Trophoblast cell (in vitro differentiated cells and primary cell): ENCODE measurements around the gene PLCB2.

Experiments
- DNase-seq, 2 donors: peaks; one replicate each; pipeline ENCODE4 v3.0.0-alpha.2; 2016
- H2AFZ ChIP-seq: 2 replicates; pipeline ENCODE4 v1.6.1; 2013; ENCODE audit warnings: low read length, moderate library complexity, mild to moderate bottlenecking; ENCODE audit not compliant: insufficient read depth, poor library complexity
- H2AK5ac ChIP-seq: 2 replicates; pipeline ENCODE4 v1.6.1; 2013; ENCODE audit warnings: mild to moderate bottlenecking, low read length
- H2BK120ac ChIP-seq: 2 replicates; pipeline ENCODE4 v1.6.1; 2013; ENCODE audit warnings: low read length, mild to moderate bottlenecking, moderate library complexity; ENCODE audit not compliant: insufficient read depth, poor library complexity
- H2BK12ac ChIP-seq: 2 replicates; pipeline ENCODE4 v1.6.1; 2013; ENCODE audit warnings: mild to moderate bottlenecking, low read length, moderate library complexity
- H2BK5ac ChIP-seq: 2 replicates; pipeline ENCODE4 v1.6.1; 2013; ENCODE audit warnings: low read length, low read depth, moderate library complexity, mild to moderate bottlenecking; ENCODE audit not compliant: poor library complexity
- H3K14ac ChIP-seq: 2 replicates; pipeline ENCODE4 v1.6.1; 2013; ENCODE audit warnings: mild to moderate bottlenecking, low read length
- H3K18ac ChIP-seq: 2 replicates; pipeline ENCODE4 v1.6.1; 2013; ENCODE audit warnings: mild to moderate bottlenecking, low read length
- H3K23ac ChIP-seq: 2 replicates; pipeline ENCODE4 v1.6.1; 2013; ENCODE audit warnings: low read length
- H3K27ac ChIP-seq: 2 replicates; pipeline ENCODE4 v1.5.1; 2013; ENCODE audit warnings: low read depth, mild to moderate bottlenecking, inconsistent platforms, low read length, moderate library complexity
- H3K27me3 ChIP-seq: 2 replicates; pipeline ENCODE4 v1.6.1; 2013; ENCODE audit warnings: inconsistent platforms, mild to moderate bottlenecking, low read length, moderate library complexity; ENCODE audit not compliant: insufficient read depth
- H3K36me3 ChIP-seq, 2 experiments: 1 replicate in 1 of 2; 2 replicates in 1 of 2; pipeline ENCODE4 v1.6.1; 2013; ENCODE audit warnings: low read length in 2 of 2, mild to moderate bottlenecking in 2 of 2, moderate library complexity in 1 of 2; ENCODE audit not compliant: insufficient read depth in 2 of 2, control insufficient read depth in 1 of 2
- H3K4ac ChIP-seq: 2 replicates; pipeline ENCODE4 v1.6.1; 2013; ENCODE audit warnings: low read depth, mild to moderate bottlenecking, low read length, moderate library complexity
- H3K4me1 ChIP-seq, 2 experiments: 1 replicate in 1 of 2; 2 replicates in 1 of 2; pipeline ENCODE4 v1.6.1; 2013; ENCODE audit warnings: low read length in 2 of 2, mild to moderate bottlenecking in 2 of 2, moderate library complexity in 1 of 2; ENCODE audit not compliant: insufficient read depth in 2 of 2, control insufficient read depth in 1 of 2
- H3K4me2 ChIP-seq: 2 replicates; pipeline ENCODE4 v1.6.1; 2013; ENCODE audit warnings: inconsistent platforms, mild to moderate bottlenecking, low read length, moderate library complexity
- H3K4me3 ChIP-seq: 2 replicates; pipeline ENCODE4 v1.5.1; 2013; ENCODE audit warnings: mild to moderate bottlenecking, low read depth, low read length, inconsistent platforms
- H3K79me1 ChIP-seq: one replicate; pipeline ENCODE4 v1.6.1; 2013; ENCODE audit warnings: low read length
- H3K79me2 ChIP-seq: 2 replicates; pipeline ENCODE4 v1.6.1; 2013; ENCODE audit warnings: low read length, mild to moderate bottlenecking; ENCODE audit not compliant: control insufficient read depth, insufficient read depth, poor library complexity
- H3K9ac ChIP-seq: 2 replicates; pipeline ENCODE4 v1.6.1; 2013; ENCODE audit warnings: mild to moderate bottlenecking, low read length
- H3K9me3 ChIP-seq: 2 replicates; pipeline ENCODE4 v1.6.1; 2013; ENCODE audit warnings: low read depth, mild to moderate bottlenecking, control low read depth, inconsistent platforms, low read length; ENCODE audit not compliant: insufficient read depth
- H4K12ac ChIP-seq: 2 replicates; pipeline ENCODE4 v1.6.1; 2013; ENCODE audit warnings: low read depth, mild to moderate bottlenecking, low read length, moderate library complexity
- H4K8ac ChIP-seq: 2 replicates; pipeline ENCODE4 v1.6.1; 2013; ENCODE audit warnings: low read depth, mild to moderate bottlenecking, low read length, moderate library complexity
- H4K91ac ChIP-seq: one replicate; pipeline ENCODE4 v1.6.1; 2013; ENCODE audit warnings: low read depth, mild to moderate bottlenecking, low read length, moderate library complexity
- WGBS: extraction: QIAGEN DNeasy Blood & Tissue Kit; methylation state at CpG from one replicate; pipeline ENCODE4 v1.1.7; 2013; ENCODE audit warnings: missing lambda C conversion rate; ENCODE audit not compliant: insufficient read length, insufficient coverage; ENCODE audit errors: extremely low coverage; 5-methylcytosine and 5-hydroxymethylcytosine counted together

PLCB2 gene

GRCh38 chr15:40252141-40252437 is 55.6 kb downstream of the PLCB2 start:
- H4K91ac ChIP-seq: peak overlapping the region; percentile 23
- no peak overlapping the region for H3K23ac ChIP-seq
- no peak overlapping the region for H2BK120ac ChIP-seq
- H3K4me2 ChIP-seq: peak overlapping the region; percentile 76
- no peak overlapping the region for H3K4ac ChIP-seq
- no CpG with 5 or more reads among the region's 27 CpGs for WGBS
- peak overlapping the region; percentile 66 for H3K14ac ChIP-seq
- no peaks in the 10 kb centered on the region for H3K36me3 ChIP-seq
- H4K12ac ChIP-seq: peak overlapping the region; percentile 37
- H3K9me3 ChIP-seq: no peaks in the 10 kb centered on the region
- H2BK5ac ChIP-seq: no peak overlapping the region
- no peak overlapping the region for H3K18ac ChIP-seq
- H2BK12ac ChIP-seq: peak overlapping the region; percentile 23
- peak overlapping the region; percentile 88 for H2AFZ ChIP-seq
- H4K8ac ChIP-seq: no peak overlapping the region
- H3K79me2 ChIP-seq: peaks cover 9% of the 10 kb centered on the region
- peak overlapping the region; percentile 29 for H2AK5ac ChIP-seq
- peak in 1 of 2 donors; percentile 41 for DNase-seq
- peaks cover 13% of the 10 kb centered on the region for H3K79me1 ChIP-seq
- no peak overlapping the region for H3K27ac ChIP-seq
- no peak overlapping the region for H3K4me3 ChIP-seq
- H3K9ac ChIP-seq: no peak overlapping the region
- H3K27me3 ChIP-seq: peaks cover 4% of the 10 kb centered on the region
- H3K4me1 ChIP-seq: peaks cover 30 to 34% of the 10 kb centered on the region in 2 experiments

GRCh38 chr15:40251486-40252140 is 56.1 kb downstream of the PLCB2 start:
- H3K27me3 ChIP-seq: peaks cover 4% of the 10 kb centered on the region
- H2AK5ac ChIP-seq: peak overlapping the region; percentile 29
- DNase-seq: no peak
- peaks cover 10% of the 10 kb centered on the region for H3K79me1 ChIP-seq
- no peak overlapping the region for H3K9ac ChIP-seq
- no peak overlapping the region for H3K27ac ChIP-seq
- peak overlapping the region; percentile 76 for H3K4me2 ChIP-seq
- H3K18ac ChIP-seq: no peak overlapping the region
- H3K23ac ChIP-seq: no peak overlapping the region
- H4K91ac ChIP-seq: peak overlapping the region; percentile 23
- no peak overlapping the region for H3K14ac ChIP-seq
- no CpG with 5 or more reads among the region's 10 CpGs for WGBS
- H3K4me1 ChIP-seq: peaks cover 28 to 31% of the 10 kb centered on the region in 2 experiments
- H3K79me2 ChIP-seq: peaks cover 8% of the 10 kb centered on the region
- no peak overlapping the region for H3K4ac ChIP-seq
- no peaks in the 10 kb centered on the region for H3K9me3 ChIP-seq
- H4K12ac ChIP-seq: no peak overlapping the region
- no peaks in the 10 kb centered on the region for H3K36me3 ChIP-seq
- H2BK12ac ChIP-seq: peak overlapping the region; percentile 23
- H3K4me3 ChIP-seq: no peak overlapping the region
- H2BK5ac ChIP-seq: no peak overlapping the region
- H2BK120ac ChIP-seq: no peak overlapping the region
- H4K8ac ChIP-seq: no peak overlapping the region
- no peak overlapping the region for H2AFZ ChIP-seq

GRCh38 chr15:40250771-40251483 is 56.8 kb downstream of the PLCB2 start:
- Histone ChIP-seq H3K4me2 (no peak overlapping the region), H3K27me3 (peaks cover 4% of the 10 kb centered on the region), H2BK5ac (no peak overlapping the region), H3K9me3 (no peaks in the 10 kb centered on the region), H3K4me3 (no peak overlapping the region), H4K12ac (no peak overlapping the region), H2BK120ac (no peak overlapping the region), H3K4ac (no peak overlapping the region), H3K4me1 (peaks cover 30 to 32% of the 10 kb centered on the region in 2 experiments), H3K14ac (no peak overlapping the region), H2BK12ac (no peak overlapping the region), H3K23ac (no peak overlapping the region), H3K79me1 (peaks cover 10% of the 10 kb centered on the region), H2AFZ (no peak overlapping the region), H3K9ac (no peak overlapping the region), H3K36me3 (no peaks in the 10 kb centered on the region), H3K27ac (no peak overlapping the region), H4K91ac (no peak overlapping the region), H3K18ac (no peak overlapping the region), H4K8ac (no peak overlapping the region), H2AK5ac (no peak overlapping the region), H3K79me2 (peaks cover 8% of the 10 kb centered on the region)
- no peak for DNase-seq
- no CpG with 5 or more reads among the region's 13 CpGs for WGBS

- WGBS: no CpG with 5 or more reads among the region's 8 CpGs
- H3K4me3 ChIP-seq: no peak overlapping the region
Observed at GRCh38 chr15:40250304-40250656, 57.5 kb downstream of the PLCB2 start.

More at GRCh38 chr15:40250304-40250656, 57.5 kb downstream of the PLCB2 start:
- Histone ChIP-seq H2BK5ac (no peak overlapping the region), H3K4me2 (no peak overlapping the region), H4K12ac (no peak overlapping the region), H4K8ac (no peak overlapping the region), H2AK5ac (no peak overlapping the region), H3K9ac (no peak overlapping the region), H3K4ac (no peak overlapping the region), H3K14ac (no peak overlapping the region), H3K79me1 (peaks cover 15% of the 10 kb centered on the region), H3K4me1 (peaks cover 35 to 36% of the 10 kb centered on the region in 2 experiments), H3K23ac (no peak overlapping the region), H2BK12ac (no peak overlapping the region), H3K27me3 (peaks cover 4% of the 10 kb centered on the region), H3K79me2 (peaks cover 10% of the 10 kb centered on the region), H2BK120ac (no peak overlapping the region), H2AFZ (no peak overlapping the region), H4K91ac (no peak overlapping the region), H3K27ac (no peak overlapping the region), H3K18ac (no peak overlapping the region), H3K36me3 (no peaks in the 10 kb centered on the region), H3K9me3 (no peaks in the 10 kb centered on the region)
- DNase-seq: no peak
